ENCODE results near the gene OSBPL3. TPM values are rescaled to one million over a fixed set of nuclear protein-coding genes. Genes with fewer than 3 reads are reported as not detected.

The OSBPL3 gene
- total RNA-seq, 1 experiment from 2014 or later: 32.8 TPM

DNA sequence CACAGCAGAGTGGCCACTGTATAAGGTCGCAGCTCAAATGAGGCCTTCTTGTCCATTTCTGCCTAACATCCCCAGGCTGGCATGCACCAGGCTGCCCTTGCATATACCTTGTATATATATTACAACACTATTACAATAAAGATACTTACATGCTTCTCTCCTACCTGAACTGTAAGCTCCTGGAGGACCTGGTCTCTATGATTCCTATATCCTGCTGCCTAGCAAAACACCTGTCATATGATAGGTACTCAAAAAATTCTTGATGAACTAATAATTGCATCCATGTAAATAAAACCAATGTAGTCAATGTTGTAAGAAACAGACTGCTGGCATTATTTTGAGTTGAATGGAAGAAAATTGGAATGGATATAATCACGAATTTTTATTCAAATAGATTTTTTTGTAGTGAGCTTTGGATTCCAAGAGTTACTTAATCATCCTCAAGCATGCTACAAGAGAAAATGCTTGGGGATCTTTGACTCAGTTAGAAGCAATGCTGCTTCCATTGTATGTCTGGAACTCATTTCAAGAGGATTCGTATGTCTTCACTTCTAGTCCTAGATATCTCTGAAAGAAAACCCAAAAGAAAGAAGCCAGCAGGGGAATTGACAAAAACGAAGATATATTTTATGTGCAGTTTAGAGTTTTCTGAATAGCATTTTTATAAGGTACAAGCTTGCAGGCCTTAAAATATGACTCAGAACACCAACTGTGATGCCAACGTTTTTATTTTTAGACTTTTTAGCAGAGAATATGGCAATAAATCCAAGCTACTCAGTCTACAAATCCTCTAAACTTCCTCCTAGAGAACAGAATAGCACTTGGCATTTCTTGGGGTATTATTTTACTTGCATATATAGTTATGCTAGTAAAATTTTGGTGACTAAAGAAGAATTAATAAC, 53.1 kb downstream of the OSBPL3 start:
- DNase-seq: no peak
- Histone ChIP-seq H3K9me3 (replicated peaks) (no peaks in the 10 kb centered on the region; the same call in 1 of the 2 replicates), H3K36me3 (no peaks in the 10 kb centered on the region), H3K4me3 (no peak overlapping the region), H3K4me1 (no peaks in the 10 kb centered on the region), H3K27me3 (no peaks in the 10 kb centered on the region), H3K27ac (no peak overlapping the region)

DNA sequence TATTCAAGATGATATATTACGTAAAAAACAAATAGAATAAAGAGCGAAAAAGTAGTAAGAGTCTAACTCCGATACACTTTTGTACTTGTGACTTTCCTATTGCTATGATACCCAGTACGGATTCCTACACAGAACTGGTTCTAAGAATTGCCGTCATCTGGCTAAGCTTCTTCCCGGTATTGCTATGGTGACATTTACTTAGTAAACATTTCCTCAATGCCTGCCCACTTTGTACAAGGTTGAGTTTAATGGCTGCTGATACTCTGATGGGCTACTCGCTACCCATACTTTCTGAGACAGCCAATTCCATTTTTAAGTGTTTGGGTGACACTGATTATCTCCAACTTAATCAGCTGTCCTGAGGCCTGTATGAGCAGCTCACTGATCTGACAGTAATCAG, 55.6 kb downstream of the OSBPL3 start:
- Histone ChIP-seq H3K27me3 (no peaks in the 10 kb centered on the region), H3K36me3 (no peaks in the 10 kb centered on the region; the same call in none of the 2 replicates), H3K4me1 (no peaks in the 10 kb centered on the region), H3K9me3 (replicated peaks) (no peaks in the 10 kb centered on the region; the same call in 1 of the 2 replicates), H3K27ac (no peak overlapping the region), H3K4me3 (no peak overlapping the region)
- no peak for DNase-seq

DNA sequence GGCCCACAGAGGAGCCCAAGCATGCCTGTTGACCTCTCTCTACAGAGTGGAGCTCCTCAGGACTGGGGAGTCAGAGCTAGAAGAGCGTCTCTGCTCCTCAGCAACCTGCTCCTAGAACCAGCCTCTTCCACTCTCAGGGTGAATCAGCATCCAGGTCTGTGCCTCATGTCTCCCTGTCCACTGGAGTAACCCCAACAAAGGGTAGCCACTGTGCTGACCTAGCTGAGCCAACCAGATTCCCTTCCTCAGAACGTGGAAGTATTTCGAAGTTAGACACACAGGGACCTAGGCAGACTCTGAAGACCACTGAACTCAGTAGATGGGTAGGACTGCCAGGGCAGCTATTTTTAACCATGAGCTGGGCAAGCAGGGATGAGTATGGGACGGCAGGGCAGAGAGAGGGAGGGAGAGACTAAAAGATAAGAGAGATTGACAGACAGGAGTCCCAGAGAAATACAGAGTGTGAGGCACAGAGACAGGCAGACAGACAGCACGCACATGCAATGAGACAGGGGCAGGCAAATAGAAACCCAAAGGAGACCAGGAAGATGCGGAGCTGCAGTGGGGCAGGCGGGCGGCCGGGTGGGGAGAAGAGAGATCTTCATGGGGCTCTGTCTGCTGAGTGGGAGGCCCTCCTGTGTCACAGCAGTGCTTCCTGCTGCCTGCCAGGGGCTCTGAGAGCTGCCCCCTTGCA, 56.7 kb downstream of the OSBPL3 start:
- no peak overlapping the region for H3K27ac ChIP-seq
- no peaks in the 10 kb centered on the region for H3K9me3 ChIP-seq (replicated peaks)
- no peak overlapping the region for H3K4me3 ChIP-seq
- DNase-seq: no peak
- no peaks in the 10 kb centered on the region; the same call in none of the 2 replicates for H3K36me3 ChIP-seq
- no peaks in the 10 kb centered on the region for H3K4me1 ChIP-seq
- no peaks in the 10 kb centered on the region for H3K27me3 ChIP-seq

DNA sequence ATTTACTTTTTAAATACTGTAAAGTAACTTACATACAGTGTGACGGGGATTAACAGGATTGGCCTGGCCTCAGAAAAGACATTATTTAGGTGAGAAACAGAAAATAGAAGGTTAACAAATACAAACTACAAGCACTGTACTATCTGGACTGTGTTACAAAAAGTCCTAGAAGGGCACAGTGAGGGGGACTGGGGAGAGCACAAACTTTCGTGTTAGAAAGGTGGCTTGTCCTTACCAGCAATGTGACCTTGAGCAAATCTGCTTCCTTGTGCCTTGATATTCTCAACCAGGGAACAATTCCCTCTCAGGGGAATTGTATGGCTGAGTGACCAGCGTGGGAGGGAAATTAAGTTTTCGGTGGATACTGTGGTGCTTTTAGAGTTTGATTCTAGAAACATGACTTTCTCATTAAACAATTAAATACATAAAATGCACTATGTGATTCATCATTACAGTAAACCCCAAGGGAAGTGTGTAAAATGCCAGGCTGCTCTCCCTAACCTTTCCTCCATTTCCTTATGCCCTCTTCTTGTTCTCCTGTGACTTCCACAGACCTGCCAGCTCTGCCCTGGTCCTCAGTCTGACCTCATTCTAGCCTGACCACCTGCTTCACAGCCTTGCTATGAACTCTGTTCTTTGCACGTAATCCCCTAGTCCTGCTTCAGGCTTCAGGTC, 57.7 kb downstream of the OSBPL3 start:
- Histone ChIP-seq H3K27me3 (no peaks in the 10 kb centered on the region), H3K4me1 (no peaks in the 10 kb centered on the region), H3K36me3 (no peaks in the 10 kb centered on the region; the same call in none of the 2 replicates), H3K27ac (no peak overlapping the region), H3K4me3 (no peak overlapping the region), H3K9me3 (replicated peaks) (no peaks in the 10 kb centered on the region)
- DNase-seq: no peak

DNA sequence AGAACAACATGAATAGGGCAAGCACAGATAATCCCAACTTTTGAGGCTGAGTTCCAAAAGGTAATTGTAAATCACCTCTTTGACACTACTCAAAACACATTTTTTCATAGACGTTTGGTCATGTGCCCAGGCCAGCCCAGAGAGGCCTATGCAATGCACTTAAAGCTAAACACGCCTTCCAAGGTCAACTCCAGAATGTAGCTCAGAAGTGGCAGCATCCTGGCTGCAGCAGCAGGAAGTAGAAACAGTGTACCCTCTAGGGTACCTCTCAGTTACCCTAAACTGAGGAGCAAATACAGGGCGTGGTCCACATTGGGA, 58.7 kb downstream of the OSBPL3 start:
- Histone ChIP-seq H3K9me3 (replicated peaks) (no peaks in the 10 kb centered on the region), H3K4me3 (no peak overlapping the region), H3K27ac (no peak overlapping the region), H3K27me3 (no peaks in the 10 kb centered on the region), H3K4me1 (no peaks in the 10 kb centered on the region), H3K36me3 (no peaks in the 10 kb centered on the region; the same call in none of the 2 replicates)
- DNase-seq: no peak

DNA sequence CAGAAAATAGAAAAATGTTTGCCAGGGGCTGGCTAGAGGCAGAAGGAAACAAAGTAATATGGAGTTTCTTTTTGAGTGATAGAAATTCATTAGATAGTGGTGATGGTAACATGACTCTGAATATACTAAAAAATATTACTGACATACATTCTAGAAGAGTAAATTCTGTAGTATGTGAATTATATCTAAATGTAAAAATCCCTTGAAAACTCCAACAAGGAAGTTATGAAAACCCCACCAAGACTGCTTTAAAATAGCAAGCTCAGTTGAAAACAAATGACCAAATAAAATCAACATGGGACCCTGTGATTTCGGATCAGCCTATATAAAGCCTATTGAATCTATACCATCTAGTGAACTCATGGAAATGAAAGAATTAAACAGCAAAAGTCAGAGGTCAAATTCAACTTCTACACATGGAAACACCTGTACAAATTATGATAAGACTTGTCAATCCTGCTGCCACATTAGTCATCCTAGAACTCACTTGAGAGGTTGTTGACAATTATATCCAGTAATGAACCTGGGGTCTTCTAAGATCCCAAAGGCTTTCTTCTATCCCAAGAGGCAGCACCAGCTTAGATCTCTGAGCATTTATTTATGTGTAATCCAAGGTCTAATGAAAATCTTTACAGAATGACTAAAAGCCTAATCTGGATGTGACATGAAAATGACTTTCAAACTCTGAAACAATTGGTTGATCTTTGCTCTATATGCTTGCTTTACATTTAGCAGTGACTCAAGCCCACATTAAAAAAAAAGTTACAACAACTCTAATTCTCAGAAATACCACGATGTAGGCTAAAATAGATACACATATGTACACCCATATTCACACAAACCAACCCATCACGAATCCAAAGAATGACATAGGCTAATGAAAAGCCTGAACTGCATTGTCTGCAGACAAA, 59.3 kb downstream of the OSBPL3 start:
- no peaks in the 10 kb centered on the region for H3K27me3 ChIP-seq
- H3K27ac ChIP-seq: no peak overlapping the region
- no peak for DNase-seq
- no peak overlapping the region for H3K4me3 ChIP-seq
- no peaks in the 10 kb centered on the region for H3K9me3 ChIP-seq (replicated peaks)
- H3K4me1 ChIP-seq: no peaks in the 10 kb centered on the region
- no peaks in the 10 kb centered on the region; the same call in none of the 2 replicates for H3K36me3 ChIP-seq

DNA sequence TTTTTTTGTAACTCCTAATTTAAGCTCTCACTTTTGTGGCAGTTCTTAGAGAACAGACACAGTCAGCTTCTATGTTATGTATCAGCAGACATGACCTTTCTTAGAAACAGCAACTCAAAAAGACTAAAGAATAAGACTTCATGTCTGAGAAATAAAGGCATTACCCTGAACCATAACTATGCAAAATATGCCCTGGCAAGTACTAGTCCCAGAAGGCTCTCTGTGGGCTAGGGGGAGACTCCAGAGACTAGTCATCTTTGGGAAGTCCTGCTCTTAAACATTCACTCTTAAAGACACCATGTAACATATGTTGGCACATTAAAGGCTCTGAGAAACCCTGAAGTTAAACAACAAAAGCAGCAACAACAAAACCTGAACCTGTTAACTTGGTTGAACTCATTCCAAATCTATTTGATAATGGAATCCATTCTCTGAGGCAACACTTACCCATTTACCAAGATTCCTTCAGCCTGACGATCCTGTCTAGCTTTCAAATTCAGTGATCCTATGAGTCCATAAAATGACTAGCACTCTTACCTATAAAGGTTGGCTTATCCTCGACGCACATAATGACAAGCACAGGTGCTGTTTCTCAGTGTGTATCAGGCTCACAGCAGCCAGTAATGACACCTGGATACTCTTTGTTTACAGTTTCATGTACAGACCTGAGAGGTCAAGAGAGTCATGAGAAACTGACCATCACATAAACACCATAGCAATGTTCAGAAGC, 62.3 kb downstream of the OSBPL3 start:
- DNase-seq: no peak
- H3K4me1 ChIP-seq: peaks cover 5% of the 10 kb centered on the region; the same call in 1 of the 2 replicates
- H3K27ac ChIP-seq: no peak overlapping the region
- H3K9me3 ChIP-seq (replicated peaks): no peaks in the 10 kb centered on the region
- no peaks in the 10 kb centered on the region; the same call in none of the 2 replicates for H3K36me3 ChIP-seq
- H3K27me3 ChIP-seq: no peaks in the 10 kb centered on the region
- H3K4me3 ChIP-seq: no peak overlapping the region

DNA sequence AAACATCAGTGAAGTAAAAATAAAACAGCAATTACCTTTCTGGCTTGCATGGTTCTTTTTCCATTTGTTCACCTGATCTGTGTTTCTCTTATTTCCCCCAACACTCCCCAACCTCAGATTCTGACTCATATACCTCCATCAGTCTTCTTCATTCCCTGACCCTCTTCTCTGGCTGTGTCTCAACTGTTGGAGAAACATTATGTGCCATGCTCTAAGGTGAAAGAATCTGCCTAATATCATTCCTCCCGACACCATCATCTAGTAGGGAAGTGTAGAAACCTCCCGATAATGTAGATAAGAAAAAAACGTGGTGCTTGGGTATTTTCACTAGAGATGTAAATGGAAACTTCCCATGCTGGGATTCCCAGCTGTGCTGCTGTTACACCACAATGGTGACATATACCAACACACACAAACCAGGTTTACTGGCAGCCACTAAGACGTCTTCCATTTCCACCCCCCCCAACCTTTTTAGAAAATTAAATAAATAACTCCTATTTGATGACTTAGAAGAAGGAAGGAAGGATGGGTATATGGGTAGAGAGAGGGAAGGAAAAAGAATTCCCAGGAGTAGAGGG, 63.4 kb downstream of the OSBPL3 start:
- Histone ChIP-seq H3K9me3 (replicated peaks) (no peaks in the 10 kb centered on the region), H3K36me3 (no peaks in the 10 kb centered on the region; the same call in none of the 2 replicates), H3K27ac (no peak overlapping the region), H3K27me3 (no peaks in the 10 kb centered on the region), H3K4me1 (peaks cover 5% of the 10 kb centered on the region; the same call in 1 of the 2 replicates), H3K4me3 (no peak overlapping the region)
- DNase-seq: no peak

DNA sequence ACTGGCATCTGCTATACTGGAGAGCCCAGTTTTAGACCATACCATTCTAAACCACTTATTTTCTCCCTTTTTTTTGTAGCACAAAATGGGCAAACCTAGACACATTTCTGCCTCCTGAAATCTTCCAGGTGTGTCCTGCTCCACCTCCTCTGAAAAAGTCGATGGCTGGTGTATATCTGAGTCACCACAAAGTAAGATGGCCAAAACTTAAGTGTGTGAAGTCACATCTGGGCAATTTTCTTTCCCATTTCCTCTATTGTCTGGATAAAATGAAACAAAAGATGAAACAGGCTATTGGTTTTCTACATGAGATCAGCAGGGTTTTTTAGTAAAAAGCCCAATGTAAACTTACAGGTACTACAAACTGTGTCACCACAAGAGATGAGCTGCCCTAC, 65.5 kb downstream of the OSBPL3 start:
- Histone ChIP-seq H3K4me1 (peaks cover 5% of the 10 kb centered on the region; the same call in 1 of the 2 replicates), H3K9me3 (replicated peaks) (no peaks in the 10 kb centered on the region), H3K4me3 (no peak overlapping the region), H3K27me3 (no peaks in the 10 kb centered on the region), H3K36me3 (no peaks in the 10 kb centered on the region), H3K27ac (no peak overlapping the region)
- no peak for DNase-seq

DNA sequence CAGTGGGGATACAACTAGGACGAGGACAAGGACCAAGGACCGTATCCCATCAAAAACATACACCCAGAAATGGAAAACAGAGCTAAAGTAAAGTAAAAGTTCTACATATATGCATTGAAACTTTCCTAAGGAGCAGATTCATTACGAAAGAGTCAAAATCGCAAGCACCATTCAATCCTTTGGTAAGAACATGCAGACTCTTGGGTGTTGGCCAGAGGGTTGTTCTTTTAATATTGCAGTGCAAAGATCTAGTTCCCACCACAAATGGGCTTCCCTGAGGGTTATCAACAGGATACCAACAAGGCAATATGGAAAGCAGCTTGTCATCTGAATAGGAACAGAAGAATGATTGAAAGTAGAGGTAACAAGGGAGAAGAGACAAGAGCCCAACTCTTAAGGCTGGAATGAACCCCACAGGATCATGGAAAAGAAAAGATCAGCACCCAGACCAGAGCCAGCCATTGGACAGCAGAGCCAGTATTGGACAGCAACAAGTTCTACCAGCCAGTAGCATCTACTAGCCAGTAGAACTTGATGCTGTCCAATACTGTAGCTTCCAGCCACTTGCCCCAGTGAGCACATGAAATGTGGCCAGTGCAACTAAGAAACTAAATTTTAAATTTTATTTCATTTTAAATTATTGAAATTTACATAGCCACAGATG, 66.0 kb downstream of the OSBPL3 start:
- Histone ChIP-seq H3K4me1 (peaks cover 5% of the 10 kb centered on the region; the same call in 1 of the 2 replicates), H3K27ac (no peak overlapping the region), H3K36me3 (no peaks in the 10 kb centered on the region), H3K9me3 (replicated peaks) (no peaks in the 10 kb centered on the region), H3K27me3 (no peaks in the 10 kb centered on the region), H3K4me3 (no peak overlapping the region)
- no peak for DNase-seq

DNA sequence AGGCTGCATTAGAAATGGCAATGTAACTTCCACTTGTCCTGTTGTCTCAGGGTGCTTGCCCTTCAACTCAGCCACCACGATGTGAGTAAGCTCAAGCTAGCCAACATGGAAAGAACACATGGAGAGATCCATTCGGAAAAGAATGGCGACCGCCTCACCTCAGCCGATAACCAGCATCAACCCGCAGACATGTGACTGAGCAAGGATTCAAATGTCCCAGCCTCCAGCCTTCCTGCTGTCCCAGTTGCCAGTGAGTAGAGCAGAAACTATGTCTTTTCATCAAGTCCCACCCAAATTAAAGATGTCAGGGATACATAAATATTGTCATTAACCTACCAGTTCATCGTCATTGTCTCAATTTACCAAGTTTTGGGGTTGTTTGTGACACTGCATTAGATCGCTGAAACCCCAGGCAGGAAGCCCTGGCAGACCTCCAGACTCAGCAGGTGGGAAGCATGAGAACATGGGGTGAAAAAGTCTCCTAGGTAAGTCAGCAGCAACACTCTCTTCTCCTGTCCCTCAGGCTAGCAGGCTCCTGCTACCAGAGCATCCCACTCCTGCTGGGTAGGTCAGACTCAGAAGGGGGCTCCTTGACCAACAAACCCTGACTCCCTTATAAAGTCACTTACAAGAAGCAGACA, 67.0 kb downstream of the OSBPL3 start:
- peak; percentile 34 to 61 for DNase-seq
- no peaks in the 10 kb centered on the region for H3K9me3 ChIP-seq (replicated peaks)
- no peaks in the 10 kb centered on the region for H3K27me3 ChIP-seq
- no peak overlapping the region for H3K27ac ChIP-seq
- no peaks in the 10 kb centered on the region for H3K36me3 ChIP-seq
- no peak overlapping the region for H3K4me3 ChIP-seq
- peaks cover 5% of the 10 kb centered on the region; the same call in 1 of the 2 replicates for H3K4me1 ChIP-seq

DNA sequence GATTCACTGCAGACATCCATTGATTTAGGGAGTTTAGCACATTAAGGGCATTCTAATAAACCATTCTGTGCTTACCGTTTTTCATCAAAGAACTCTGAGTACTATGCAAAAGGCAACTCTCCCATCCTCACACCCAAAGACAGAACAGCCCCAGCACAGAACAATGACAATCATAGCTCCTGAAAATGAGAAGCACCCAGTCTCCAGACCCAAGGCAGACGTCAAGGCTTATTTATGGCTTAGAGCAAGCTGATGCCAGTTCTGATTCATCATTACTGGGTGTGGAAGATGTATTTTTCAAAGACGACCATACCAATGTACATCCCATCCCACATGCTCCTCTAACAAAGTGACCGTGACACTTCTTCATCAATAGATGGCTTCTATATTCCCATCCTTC, 67.6 kb downstream of the OSBPL3 start:
- Histone ChIP-seq H3K4me1 (peaks cover 5% of the 10 kb centered on the region; the same call in 1 of the 2 replicates), H3K4me3 (no peak overlapping the region), H3K27ac (no peak overlapping the region), H3K36me3 (no peaks in the 10 kb centered on the region), H3K9me3 (replicated peaks) (no peaks in the 10 kb centered on the region), H3K27me3 (no peaks in the 10 kb centered on the region)
- no peak for DNase-seq

Measured in SJCRH30 (cell line).